ENCODE measurements around the gene SKI.
A peak's percentile ranks its signal among the peaks of the same experiment; 100 is the strongest.
"Not testable (repeated sequence)": the region's sequence is repeated elsewhere in the genome, so short reads cannot be mapped to it uniquely, and the experiment has no call there.

Gene SKI

DNA sequence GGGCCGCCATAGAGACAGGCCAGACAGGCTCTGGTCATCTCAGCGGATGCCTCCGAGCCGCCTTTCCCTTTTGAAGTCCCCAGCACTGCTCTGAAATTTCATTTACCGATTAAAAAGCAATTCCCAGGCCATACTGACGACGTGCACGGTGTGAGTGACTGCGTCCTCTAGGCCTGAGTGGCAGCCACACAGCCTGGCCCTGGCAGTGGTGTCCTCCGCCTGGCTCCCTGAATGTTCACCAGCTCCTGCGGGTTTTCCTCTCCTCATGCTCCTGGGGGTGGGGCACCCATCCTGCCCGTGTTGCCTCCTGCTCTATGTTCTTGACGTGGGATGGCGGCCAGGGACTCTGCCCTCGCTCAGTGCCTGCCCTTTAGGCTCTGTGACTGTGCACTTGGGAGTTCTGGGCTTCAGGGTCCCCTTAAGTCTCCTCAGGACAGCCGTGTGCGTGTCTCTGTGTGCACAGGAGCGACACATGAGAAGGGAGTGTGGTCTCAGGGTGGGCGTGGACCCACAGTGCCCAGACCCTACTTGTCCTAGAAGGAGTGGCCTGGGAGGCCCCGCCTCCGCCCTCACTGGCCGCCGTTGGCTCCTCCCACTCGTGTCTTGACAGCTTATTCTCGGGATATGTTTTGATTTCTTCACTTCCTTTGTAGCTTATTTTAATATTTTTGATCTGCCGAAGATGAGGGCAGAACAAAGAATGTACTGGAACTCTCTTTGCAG is 3.6 kb downstream of the SKI start:
- DNase-seq = no peak

DNA sequence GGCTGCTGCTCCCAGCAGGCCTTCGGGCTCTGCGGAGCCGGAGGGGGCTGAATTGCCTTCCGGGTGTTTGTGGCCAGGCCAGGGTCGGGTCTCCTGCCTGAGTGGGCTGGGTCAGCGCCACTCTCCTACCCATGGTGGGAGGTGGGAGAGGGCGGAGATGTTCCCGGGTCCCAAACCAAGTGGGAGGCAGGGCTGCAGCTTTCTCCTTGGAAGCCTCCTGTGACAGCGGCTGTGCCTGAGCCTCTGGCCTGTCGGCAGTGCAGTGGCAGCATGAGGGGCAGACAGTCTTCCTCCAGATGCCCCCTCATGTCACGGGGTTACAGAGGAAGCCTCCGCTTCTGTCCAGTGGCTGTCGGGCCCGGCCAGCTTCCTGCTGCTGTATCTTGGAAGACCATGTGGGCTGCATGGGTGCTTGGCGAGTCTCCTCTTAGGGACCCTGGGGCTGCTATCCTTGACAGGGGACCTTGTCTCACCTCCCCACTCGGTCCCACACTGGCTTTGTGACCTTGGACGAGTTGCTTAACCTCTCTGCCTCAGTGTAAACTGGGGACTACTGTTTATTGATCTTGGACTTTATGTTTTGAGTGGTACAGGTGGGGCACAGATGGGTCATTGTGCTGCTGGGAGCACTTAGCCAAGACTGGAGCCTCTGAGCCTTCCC is 4.3 kb downstream of the SKI start:
- no peak for DNase-seq

GRCh38 chr1:2232916-2233438 is 4.9 kb downstream of the SKI start:
- DNase-seq = peak; percentile 30

DNA sequence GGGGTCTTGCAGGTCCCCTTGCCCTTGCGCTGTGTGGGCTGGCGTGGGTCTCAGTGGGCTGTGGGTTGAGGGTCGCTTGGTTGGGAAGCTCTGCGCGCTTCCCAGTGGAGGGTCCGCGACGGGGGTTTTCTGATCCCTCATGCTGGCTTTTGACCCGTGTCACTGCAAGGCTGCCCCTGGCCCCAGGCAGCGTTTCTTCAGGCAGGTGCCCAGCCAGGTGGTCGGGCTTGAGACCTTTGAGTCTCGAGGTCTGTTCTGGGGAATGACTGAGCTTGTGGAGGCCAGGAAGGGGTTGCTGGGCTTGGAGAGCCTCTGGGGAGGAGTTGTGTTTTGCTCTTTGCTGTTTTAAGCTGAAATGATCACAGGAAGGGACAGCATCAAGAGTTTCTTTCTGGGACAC is 5.3 kb downstream of the SKI start:
- DNase-seq = no peak

- no peak for DNase-seq
Observed at GRCh38 chr1:2233997-2234761, 6.1 kb downstream of the SKI start.

- no peak for DNase-seq
Observed at GRCh38 chr1:2234762-2235113, 6.6 kb downstream of the SKI start.

- no peak for DNase-seq
Observed at GRCh38 chr1:2235300-2235998, 7.3 kb downstream of the SKI start.

DNA sequence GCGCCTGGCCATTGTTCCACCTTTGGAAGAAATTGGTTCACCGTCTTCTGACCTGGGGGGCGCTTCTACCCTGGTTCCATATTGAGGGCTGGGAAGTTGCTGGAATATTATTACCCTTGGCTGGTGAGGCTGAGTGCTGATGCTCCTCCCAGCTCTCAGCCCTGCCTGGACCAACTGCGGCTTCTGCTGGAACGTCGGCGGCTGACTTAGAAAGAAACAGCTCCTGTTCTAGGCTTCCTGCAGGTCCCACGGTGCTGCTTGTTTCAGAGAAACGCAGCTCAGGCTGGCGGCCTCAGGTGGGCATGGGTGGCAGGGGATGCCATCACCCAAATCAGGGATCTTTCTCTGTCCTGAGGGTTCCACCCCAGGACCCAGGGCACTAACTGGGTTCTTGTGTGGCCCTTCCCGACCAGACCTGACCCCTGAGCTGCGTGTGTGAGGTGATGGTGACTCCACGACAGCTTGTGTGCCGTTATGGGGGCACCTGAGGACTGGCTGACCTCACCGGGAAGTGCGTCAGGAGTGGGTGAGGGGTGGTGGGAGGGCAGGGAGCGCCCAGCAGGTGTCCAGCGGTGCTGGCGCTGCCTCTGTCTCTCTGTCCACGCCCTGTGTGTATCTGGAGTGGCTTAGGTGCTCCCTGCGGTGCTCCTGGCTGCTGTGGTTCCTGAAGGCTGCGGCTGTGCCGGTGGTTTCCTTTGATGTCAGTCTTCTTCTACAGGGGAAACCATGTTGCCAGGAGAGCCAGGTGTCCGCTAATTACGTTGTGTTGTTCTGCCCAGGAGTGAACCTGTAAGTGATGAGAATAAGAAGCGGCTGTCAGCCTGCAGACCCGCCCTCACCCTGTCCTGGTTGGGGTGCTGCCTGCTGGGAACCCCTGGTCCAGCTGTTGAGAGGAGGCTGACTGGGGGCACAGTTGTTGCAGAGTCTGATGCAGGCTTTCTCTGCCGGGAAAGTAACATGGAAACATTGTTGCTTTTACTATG is 8.9 kb downstream of the SKI start:
- DNase-seq = no peak

- no peak for DNase-seq
Observed at GRCh38 chr1:2237773-2238172, 9.7 kb downstream of the SKI start.

- DNase-seq = no peak
Observed at GRCh38 chr1:2238361-2239012, 10.4 kb downstream of the SKI start.

GRCh38 chr1:2239013-2239370 is 10.9 kb downstream of the SKI start:
- DNase-seq = no peak

DNA sequence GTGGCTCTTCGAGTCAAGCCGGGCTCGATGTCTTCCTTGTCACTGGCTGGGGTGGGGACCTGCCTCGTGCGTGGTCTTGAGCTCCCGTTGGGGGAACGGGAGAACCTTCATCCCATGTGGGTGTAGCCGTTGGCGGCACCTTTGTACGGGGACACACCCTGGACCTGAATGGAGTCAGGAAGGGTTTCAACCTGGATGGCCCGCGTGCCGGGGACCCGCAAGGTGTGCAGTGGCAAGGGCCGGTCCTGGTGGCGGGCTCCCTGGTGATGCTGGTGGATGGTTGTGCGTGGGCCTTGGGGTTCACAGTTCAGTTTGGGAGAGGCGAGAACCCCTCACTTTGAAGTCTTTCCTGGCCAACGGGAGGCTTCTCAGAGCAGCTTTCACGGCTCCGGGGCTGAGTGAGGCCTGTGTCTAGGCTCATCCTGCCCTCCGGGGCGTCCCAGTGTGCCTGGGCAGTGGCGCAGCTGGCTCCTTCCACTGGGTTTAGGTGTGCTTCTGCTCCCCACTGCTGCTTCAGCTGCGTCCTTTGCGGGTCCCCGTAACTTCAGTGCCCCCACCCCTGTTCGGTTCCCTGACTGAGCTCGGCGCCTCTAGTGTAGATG is 11.4 kb downstream of the SKI start:
- no peak for DNase-seq

- DNase-seq = no peak
Observed at GRCh38 chr1:2240270-2241156, 12.4 kb downstream of the SKI start.

- DNase-seq = no peak
Observed at GRCh38 chr1:2241820-2242219, 13.7 kb downstream of the SKI start.

- no peak for DNase-seq
Observed at GRCh38 chr1:2242814-2243725, 15.0 kb downstream of the SKI start.

- not testable (repeated sequence) for DNase-seq
Observed at GRCh38 chr1:2247045-2247394, 18.9 kb downstream of the SKI start.

GRCh38 chr1:2247760-2248126 is 19.6 kb downstream of the SKI start:
- no peak for DNase-seq

GRCh38 chr1:2248127-2248826 is 20.2 kb downstream of the SKI start:
- DNase-seq = no peak

Measured in NCI-H2171 (cell line).